ENCODE data around the gene NACC2. TPM values are rescaled to one million over a fixed set of nuclear protein-coding genes. Genes with fewer than 3 reads are reported as not detected.

The NACC2 gene
- total RNA-seq, 1 donor from 2014 or later, result 34.0 TPM

GRCh38 chr9:135992486-135993408, 102.3 kb downstream of the NACC2 start:
- FAIRE-seq, result no peak
- Mint-ChIP-seq H3K36me3 (ENCODE audit: low read depth, unreplicated experiment) (no peaks in the 10 kb centered on the region), H3K27ac (ENCODE audit: unreplicated experiment) (peak overlapping the region; percentile 75), H3K9me3 (ENCODE audit: unreplicated experiment) (no peaks in the 10 kb centered on the region), H3K27me3 (ENCODE audit: low read depth, unreplicated experiment) (no peaks in the 10 kb centered on the region), H3K4me3 (ENCODE audit: unreplicated experiment) (no peak overlapping the region), H3K4me1 (ENCODE audit: low read depth, unreplicated experiment) (no peaks in the 10 kb centered on the region)
- peaks cover 14% of the 10 kb centered on the region for H3K4me1 ChIP-seq (ENCODE audit: insufficient read depth, low read length)
- peak overlapping the region; percentile 32 for H3K4me3 ChIP-seq (ENCODE audit: insufficient read depth, low read depth, low read length)
- peaks cover 2% of the 10 kb centered on the region for H3K27me3 ChIP-seq (ENCODE audit: insufficient read depth, low read length)
- DNase-seq (ENCODE audit: low read depth), result peak; percentile 75
- no peaks in the 10 kb centered on the region for H3K36me3 ChIP-seq (ENCODE audit: insufficient read depth, low read length)
- no peak overlapping the region for H3K27ac ChIP-seq (ENCODE audit: low read depth, low read length)
- peak overlapping the region; percentile 81 for H3K4me2 ChIP-seq (ENCODE audit: low read length)
- H4K20me1 ChIP-seq (ENCODE audit: insufficient read depth, low read length), result no peaks in the 10 kb centered on the region
- no peaks in the 10 kb centered on the region for H3K79me2 ChIP-seq (ENCODE audit: insufficient read depth, low read length)
- no peaks in the 10 kb centered on the region for H3K9me3 ChIP-seq (ENCODE audit: insufficient read depth, low read depth, low read length)
- H2AFZ ChIP-seq (ENCODE audit: low read depth, low read length), result peak overlapping the region; percentile 72
- TF ChIP-seq CTCF (IDR thresholded peaks at IDR 0.05; ENCODE audit: insufficient read depth, low read depth, low read length), result no peak
- no peak for TF ChIP-seq EZH2 (IDR thresholded peaks at IDR 0.05; ENCODE audit: insufficient read depth, low read length)
- H3K9ac ChIP-seq (ENCODE audit: low read length), result peak overlapping the region; percentile 56

GRCh38 chr9:135991771-135992170, 103.3 kb downstream of the NACC2 start:
- H3K9me3 Mint-ChIP-seq (ENCODE audit: unreplicated experiment), result no peaks in the 10 kb centered on the region
- no peaks in the 10 kb centered on the region for H3K27me3 Mint-ChIP-seq (ENCODE audit: low read depth, unreplicated experiment)
- H3K4me1 ChIP-seq (ENCODE audit: insufficient read depth, low read length), result peaks cover 14% of the 10 kb centered on the region
- H3K4me3 Mint-ChIP-seq (ENCODE audit: unreplicated experiment), result no peak overlapping the region
- H4K20me1 ChIP-seq (ENCODE audit: insufficient read depth, low read length), result no peaks in the 10 kb centered on the region
- no peaks in the 10 kb centered on the region for H3K79me2 ChIP-seq (ENCODE audit: insufficient read depth, low read length)
- no peak overlapping the region for H3K9ac ChIP-seq (ENCODE audit: low read length)
- peaks cover 2% of the 10 kb centered on the region for H3K27me3 ChIP-seq (ENCODE audit: insufficient read depth, low read length)
- no peak for DNase-seq (ENCODE audit: low read depth)
- no peaks in the 10 kb centered on the region for H3K9me3 ChIP-seq (ENCODE audit: insufficient read depth, low read depth, low read length)
- H3K36me3 Mint-ChIP-seq (ENCODE audit: low read depth, unreplicated experiment), result no peaks in the 10 kb centered on the region
- no peak overlapping the region for H2AFZ ChIP-seq (ENCODE audit: low read depth, low read length)
- H3K4me1 Mint-ChIP-seq (ENCODE audit: low read depth, unreplicated experiment), result no peaks in the 10 kb centered on the region
- TF ChIP-seq CTCF (IDR thresholded peaks at IDR 0.05; ENCODE audit: insufficient read depth, low read depth, low read length), result no peak
- TF ChIP-seq EZH2 (IDR thresholded peaks at IDR 0.05; ENCODE audit: insufficient read depth, low read length), result no peak
- no peaks in the 10 kb centered on the region for H3K36me3 ChIP-seq (ENCODE audit: insufficient read depth, low read length)
- H3K4me3 ChIP-seq (ENCODE audit: insufficient read depth, low read depth, low read length), result no peak overlapping the region
- H3K4me2 ChIP-seq (ENCODE audit: low read length), result no peak overlapping the region
- no peak overlapping the region for H3K27ac ChIP-seq (ENCODE audit: low read depth, low read length)
- FAIRE-seq, result no peak
- no peak overlapping the region for H3K27ac Mint-ChIP-seq (ENCODE audit: unreplicated experiment)

Data from astrocyte (in vitro differentiated cells and primary cell).